Left colon (tissue), 2 donors: ENCODE results near the gene SHROOM1. TPM values are rescaled to one million over a fixed set of nuclear protein-coding genes. Genes with fewer than 3 reads are reported as not detected.

Experiments used
- ATAC-seq: fragments of 200-7000 bp; cut with Tn5 transposase; one replicate; pipeline ENCODE4 v1.9.1; 2020; ENCODE audit warnings: mild to moderate bottlenecking, moderate library complexity
- DNase-seq, 2 donors: peaks; one replicate each; pipeline ENCODE4 v3.0.0-alpha.2; 2020
- intact Hi-C, 2 donors: fragments of 100-400 bp; cut with DNase I in 1 of 2; cut with micrococcal nuclease in 1 of 2; formaldehyde crosslinking; loops; one replicate each; pipeline versions ENCODE4 v1.11.2 to v1.14.0; 2022; cut with DNase I, micrococcal nuclease
- total RNA-seq, 2 donors: library from RNA; stranded (reverse); fragmentation: NEBNext Ultra II Directional; extraction: Animal tissue kit (Norgen Biotek cat#: 25700); gene quantifications; one replicate each; pipeline ENCODE4 v1.2.1, GENCODE V29; 2021
- donor health status: DM: no; HTN: no; CAD: no.
- donor health status: DM: yes; HTN: yes; CAD: no.

SHROOM1 gene
- total RNA-seq, 2 donors from 2014 or later, result 49.4 to 53.4 TPM

GRCh38 chr5:132773601-132774355 lies 56.7 kb downstream of the SHROOM1 start:
- no peak for ATAC-seq
- intact Hi-C loops, result no loop called here
- DNase-seq, result no peak

- no peak for ATAC-seq
- intact Hi-C loops, result no loop called here
- DNase-seq, result no peak
Observed at GRCh38 chr5:132773114-132773513, 57.3 kb downstream of the SHROOM1 start.

GRCh38 chr5:132772291-132773070 lies 58.0 kb downstream of the SHROOM1 start:
- no peak for DNase-seq
- intact Hi-C loops, result no loop called here
- ATAC-seq, result no peak

Other genes with a start within 250 kb of the SHROOM1 start
- gene IL13, start 172.5 kb downstream of the SHROOM1 start, total RNA-seq, result not detected
- not detected for gene IL4, start 156.7 kb downstream of the SHROOM1 start, total RNA-seq
- gene KIF3A, start 93.1 kb downstream of the SHROOM1 start, total RNA-seq, result 1 to 10 TPM; 3.9 to 6.1 TPM
- 10 to 100 TPM; 11.4 to 13.4 TPM for gene CCNI2, start 83.2 kb downstream of the SHROOM1 start, total RNA-seq
- gene SEPTIN8, start 53.4 kb downstream of the SHROOM1 start, total RNA-seq, result 10 to 100 TPM; 58.7 to 59.6 TPM
- 10 to 100 TPM; 36.0 to 38.8 TPM for gene SOWAHA, start 17.3 kb downstream of the SHROOM1 start, total RNA-seq
- under 1 TPM; 0.09 to 0.50 TPM for gene GDF9, start 35.8 kb upstream of the SHROOM1 start, total RNA-seq
- gene UQCRQ, start 36.0 kb upstream of the SHROOM1 start, total RNA-seq, result 100 to 1,000 TPM; 769 to 906 TPM
- gene LEAP2, start 43.0 kb upstream of the SHROOM1 start, total RNA-seq, result 10 to 100 TPM in 1 of 2 donors, 1 to 10 TPM in 1; 2.9 to 10.7 TPM
- 10 to 100 TPM; 65.2 to 74.7 TPM for gene AFF4, start 133.0 kb upstream of the SHROOM1 start, total RNA-seq
- 10 to 100 TPM; 31.1 to 36.6 TPM for gene ZCCHC10, start 195.9 kb upstream of the SHROOM1 start, total RNA-seq
- gene HSPA4, start 221.4 kb upstream of the SHROOM1 start, total RNA-seq, result 10 to 100 TPM; 71.6 to 80.1 TPM